VCaP (cell line): ENCODE data around the gene MFRP.

Experiments used
- H3K27ac ChIP-seq: fragments of 450-650 bp; 2 replicates; pipeline ENCODE4 v1.5.1; 2017
- TF ChIP-seq, protein P1 (sequence below): fragments of 450-650 bp; conservative IDR thresholded peaks from 2 replicates; pipeline ENCODE4 v1.5.1; 2017; ENCODE audit warnings: mild to moderate bottlenecking, moderate library complexity

The MFRP gene

DNA sequence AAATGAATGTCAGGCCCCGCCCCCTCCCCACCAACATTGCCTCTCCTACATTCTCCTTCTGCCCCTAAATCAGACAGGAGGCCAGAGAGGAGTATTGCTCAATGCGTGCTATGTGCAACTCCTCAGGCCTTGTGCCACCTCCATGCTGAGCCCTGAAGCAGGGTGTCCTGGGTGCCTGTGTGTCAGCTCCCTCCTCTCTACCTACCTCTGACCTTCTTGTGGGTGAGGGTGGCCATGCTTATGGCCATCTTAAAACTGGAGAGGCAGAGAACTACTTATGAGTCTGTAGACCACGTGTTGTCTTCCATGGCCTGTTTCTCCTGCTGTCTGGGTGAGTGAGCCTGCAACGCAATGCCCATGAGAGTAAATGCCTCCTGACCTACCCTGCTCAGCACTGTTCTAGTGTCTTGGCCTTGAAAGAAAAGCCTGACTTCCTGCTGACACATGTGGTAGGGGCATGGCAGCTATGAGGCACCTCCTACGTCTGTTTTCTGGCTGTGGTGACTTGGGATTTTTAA lies 40.1 kb downstream of the MFRP start:
- no peak overlapping the region for H3K27ac ChIP-seq
- TF ChIP-seq, protein P1, sequence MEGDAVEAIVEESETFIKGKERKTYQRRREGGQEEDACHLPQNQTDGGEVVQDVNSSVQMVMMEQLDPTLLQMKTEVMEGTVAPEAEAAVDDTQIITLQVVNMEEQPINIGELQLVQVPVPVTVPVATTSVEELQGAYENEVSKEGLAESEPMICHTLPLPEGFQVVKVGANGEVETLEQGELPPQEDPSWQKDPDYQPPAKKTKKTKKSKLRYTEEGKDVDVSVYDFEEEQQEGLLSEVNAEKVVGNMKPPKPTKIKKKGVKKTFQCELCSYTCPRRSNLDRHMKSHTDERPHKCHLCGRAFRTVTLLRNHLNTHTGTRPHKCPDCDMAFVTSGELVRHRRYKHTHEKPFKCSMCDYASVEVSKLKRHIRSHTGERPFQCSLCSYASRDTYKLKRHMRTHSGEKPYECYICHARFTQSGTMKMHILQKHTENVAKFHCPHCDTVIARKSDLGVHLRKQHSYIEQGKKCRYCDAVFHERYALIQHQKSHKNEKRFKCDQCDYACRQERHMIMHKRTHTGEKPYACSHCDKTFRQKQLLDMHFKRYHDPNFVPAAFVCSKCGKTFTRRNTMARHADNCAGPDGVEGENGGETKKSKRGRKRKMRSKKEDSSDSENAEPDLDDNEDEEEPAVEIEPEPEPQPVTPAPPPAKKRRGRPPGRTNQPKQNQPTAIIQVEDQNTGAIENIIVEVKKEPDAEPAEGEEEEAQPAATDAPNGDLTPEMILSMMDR = no peak

DNA sequence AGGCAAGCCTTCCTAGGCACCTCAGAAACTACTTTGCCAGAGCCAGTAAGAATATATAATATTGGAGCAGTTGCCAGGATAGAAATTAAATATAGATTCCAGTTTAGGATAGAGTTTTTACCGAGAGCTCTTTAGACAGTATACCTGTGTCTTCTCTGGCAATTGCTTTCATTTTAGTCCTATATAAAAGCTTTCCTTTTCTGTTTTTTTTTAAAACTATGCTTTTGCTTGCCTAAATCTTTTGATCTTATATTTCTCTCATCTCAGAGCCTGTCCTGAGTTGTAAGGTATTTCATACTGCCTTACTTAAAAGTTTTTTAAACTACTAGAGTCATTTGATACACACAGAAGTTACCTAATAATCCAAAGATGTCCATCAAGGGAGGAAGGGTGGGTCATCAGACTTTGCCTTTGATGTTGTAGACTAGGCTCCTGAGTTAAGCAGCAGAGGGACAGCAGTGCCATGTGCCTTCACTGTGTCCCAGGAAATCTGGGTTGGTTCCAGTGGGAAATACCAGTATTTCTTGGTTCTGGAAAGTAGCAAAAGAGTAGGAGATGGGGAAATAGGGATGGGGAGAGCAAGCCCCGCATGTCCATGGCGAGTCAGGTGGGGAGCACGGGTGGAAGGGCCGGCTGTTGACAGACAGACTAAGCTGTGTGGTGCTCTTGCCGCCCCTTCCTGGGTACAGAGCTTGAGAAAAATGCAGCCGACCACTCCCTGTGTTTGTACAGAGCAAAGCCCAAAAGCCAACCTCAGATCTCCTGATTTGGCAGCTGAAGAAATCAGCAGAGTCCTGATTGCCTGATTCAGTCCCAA lies 40.7 kb downstream of the MFRP start:
- TF ChIP-seq, protein P1 = no peak
- no peak overlapping the region for H3K27ac ChIP-seq

DNA sequence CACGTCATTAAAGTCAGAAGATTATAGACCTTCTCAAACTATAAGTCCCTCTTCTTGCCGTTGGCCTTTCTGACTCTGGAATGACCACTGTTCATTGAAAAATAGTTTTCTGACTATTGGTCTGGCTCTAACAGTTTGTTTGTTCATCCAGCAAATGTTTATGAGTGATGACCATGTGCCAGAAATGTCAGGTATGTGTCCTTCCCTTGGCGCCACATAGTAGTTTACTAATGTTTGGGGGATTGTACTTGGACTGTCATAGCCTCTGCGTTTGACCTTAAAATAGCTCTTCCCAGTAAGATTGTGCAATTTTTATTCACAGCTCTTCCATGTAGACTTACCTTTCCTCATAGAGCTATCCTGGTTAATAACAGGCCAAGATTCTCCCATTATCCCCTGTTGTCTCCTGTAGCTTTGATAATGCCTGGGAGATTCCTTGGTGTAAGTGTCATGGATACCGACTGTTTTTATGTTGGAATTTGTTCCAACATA lies 43.2 kb downstream of the MFRP start:
- H3K27ac ChIP-seq = no peak overlapping the region
- TF ChIP-seq, protein P1 = no peak

DNA sequence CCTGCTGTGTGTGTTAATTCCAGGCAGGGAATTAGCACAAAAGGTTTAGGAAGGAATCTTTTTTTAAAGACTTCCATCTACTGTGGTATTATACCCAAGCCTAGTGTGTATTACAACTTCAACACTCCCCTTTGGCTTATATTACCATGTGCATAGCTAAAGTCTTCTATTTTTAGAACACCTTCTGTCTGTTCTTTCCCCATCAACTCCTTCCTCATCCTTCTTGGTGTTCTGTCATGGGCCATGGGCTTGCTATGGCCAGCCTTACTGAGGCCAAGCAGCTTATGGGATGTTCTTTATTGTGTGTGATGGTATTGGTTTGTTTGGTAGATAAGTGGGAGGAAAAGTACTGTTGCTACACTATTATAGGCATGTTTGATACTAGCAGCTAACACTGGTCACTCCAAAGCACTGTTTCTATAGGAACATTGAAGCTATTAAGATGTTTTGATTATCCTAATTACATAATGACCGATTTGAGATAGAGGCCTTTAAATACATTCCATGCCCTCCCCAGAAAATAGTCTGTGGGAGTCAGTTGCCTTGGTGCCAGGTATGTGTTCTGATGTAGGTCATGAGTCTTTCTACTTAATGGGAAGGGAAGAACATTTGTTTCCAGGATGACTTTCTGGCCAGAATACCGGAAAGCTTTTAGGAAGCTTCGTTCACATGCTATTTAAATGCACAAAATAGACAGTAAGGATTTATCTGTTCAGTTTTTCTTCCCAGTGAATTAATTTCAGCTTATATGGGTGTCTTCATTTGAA lies 46.1 kb downstream of the MFRP start:
- no peak overlapping the region for H3K27ac ChIP-seq

DNA sequence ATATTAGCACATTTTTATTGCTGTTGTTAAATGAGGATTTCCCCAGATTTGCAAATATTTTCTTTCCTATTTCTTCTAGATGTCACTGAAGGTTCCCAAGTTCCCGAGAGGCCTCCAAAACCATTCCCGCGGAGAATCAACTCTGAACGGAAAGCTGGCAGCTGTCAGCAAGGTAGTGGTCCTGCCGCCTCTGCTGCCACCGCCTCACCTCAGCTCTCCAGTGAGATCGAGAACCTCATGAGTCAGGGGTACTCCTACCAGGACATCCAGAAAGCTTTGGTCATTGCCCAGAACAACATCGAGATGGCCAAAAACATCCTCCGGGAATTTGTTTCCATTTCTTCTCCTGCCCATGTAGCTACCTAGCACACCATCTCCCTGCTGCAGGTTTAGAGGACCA lies 47.1 kb downstream of the MFRP start:
- TF ChIP-seq, protein P1 = no peak
- no peak overlapping the region for H3K27ac ChIP-seq

More for the DNA sequence above, 46.1 kb downstream of the MFRP start:
- TF ChIP-seq, protein P1 = no peak

DNA sequence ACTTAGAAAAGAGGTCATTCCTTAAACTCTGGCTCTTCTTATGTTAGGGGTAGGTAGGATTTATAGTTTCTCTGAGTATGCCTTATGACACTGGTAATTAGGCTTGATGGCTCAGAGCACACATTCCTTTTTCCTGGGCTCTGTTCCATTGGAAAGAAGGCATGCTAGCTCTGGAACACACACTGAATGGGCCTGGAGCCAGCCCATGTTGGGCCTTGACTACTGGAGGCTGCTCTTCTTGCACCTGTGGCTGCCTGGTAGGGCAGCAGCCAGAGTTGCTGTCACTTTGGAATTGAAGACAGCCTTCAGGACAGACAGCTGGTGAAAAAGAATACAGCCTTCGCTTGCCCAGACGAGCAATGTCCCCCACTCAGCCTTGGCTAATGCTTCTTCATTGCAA lies 47.8 kb downstream of the MFRP start:
- H3K27ac ChIP-seq = no peak overlapping the region
- TF ChIP-seq, protein P1 = no peak

DNA sequence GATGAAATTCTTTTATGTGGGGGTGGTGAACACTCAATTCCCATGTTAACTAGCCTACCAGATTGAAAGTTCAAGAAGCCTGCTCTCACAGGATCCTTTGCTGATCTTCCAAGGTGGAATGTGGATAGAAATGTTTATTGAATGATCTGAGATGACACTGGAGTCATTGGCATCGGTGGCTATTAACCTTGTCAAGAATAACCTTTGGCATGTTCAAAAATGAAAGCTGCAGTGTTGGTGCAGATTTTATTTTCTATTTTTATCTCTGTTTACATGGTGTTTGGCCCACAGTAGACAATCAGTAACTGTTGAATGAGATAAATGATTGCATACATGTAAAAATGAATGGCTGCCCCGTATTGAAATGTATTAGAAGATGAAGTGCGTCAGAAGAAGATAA lies 48.6 kb downstream of the MFRP start:
- TF ChIP-seq, protein P1 = no peak
- no peak overlapping the region for H3K27ac ChIP-seq
